HepG2 (cell line): ENCODE results near the gene TP63. TPM values are rescaled to one million over a fixed set of nuclear protein-coding genes. Genes with fewer than 3 reads are reported as not detected.

ENCODE experiments used
- ATAC-seq: fragments of 200-7000 bp; cut with Tn5 transposase; 3 replicates; pipeline ENCODE4 v1.9.1; 2020; ENCODE audit warnings: mild to moderate bottlenecking, moderate library complexity
- BruUV-seq: library from RNA; stranded (reverse); fragments of 400-500 nt; replicated peaks from 2 replicates; lab custom pipeline; 2021; lab: Mats Ljungman, UMichigan
- CTCF ChIA-PET: fragments of 300-600 bp; formaldehyde crosslinking; extraction: SDS; loops from one replicate; lab custom pipeline; 2021; ENCODE audit warnings: low total read pairs, inconsistent platforms, low intra/inter-chr PET ratio; lab: Yijun Ruan, JAX
- POLR2A ChIA-PET: fragments of 350-600 bp; sonication (Branson Sonifier 250); formaldehyde crosslinking; loops from one replicate; lab custom pipeline; 2020; ENCODE audit warnings: antibody characterized with exemption, inconsistent platforms; lab: Yijun Ruan, JAX
- DNase-seq: peaks from one replicate; pipeline ENCODE4 v3.0.0-alpha.2; 2015; ENCODE audit warnings: low spot score
- FAIRE-seq: peaks from 3 replicates; lab custom pipeline; 2011; peaks lifted over from hg19 to GRCh38; lab: Jason Lieb, UNC
- H2AFZ ChIP-seq: one replicate; pipeline ENCODE4 v1.6.1; 2011; ENCODE audit warnings: low read length, inconsistent platforms
- H3K27ac ChIP-seq: fragments of 300-600 bp; 3 replicates; pipeline ENCODE4 v1.8.0; 2011; ENCODE audit warnings: mixed run types, mild to moderate bottlenecking, mixed read lengths, low read length, inconsistent platforms; ENCODE audit not compliant: insufficient read depth; ENCODE audit errors: extremely low read length
- H3K27me3 ChIP-seq, 2 experiments: fragments of 200-600 bp in 1 of 2; 2 replicates in 1 of 2; 3 replicates in 1 of 2; pipeline versions ENCODE4 v1.6.0 to v1.8.0; 2011; ENCODE audit warnings: low read length in 2 of 2, mild to moderate bottlenecking in 2 of 2, moderate library complexity in 2 of 2, inconsistent platforms in 1 of 2; ENCODE audit not compliant: insufficient read depth in 2 of 2, control insufficient read depth in 1 of 2
- H3K36me3 ChIP-seq, 2 experiments: fragments of 200-600 bp in 1 of 2; replicated peaks in 1 of 2; 2 replicates in 1 of 2; 3 replicates in 1 of 2; pipeline versions ENCODE4 v1.5.1 to v1.8.0; 2011; ENCODE audit warnings: low read length in 2 of 2, inconsistent platforms in 1 of 2; ENCODE audit not compliant: insufficient read depth in 2 of 2, control insufficient read depth in 1 of 2
- H3K4me1 ChIP-seq: 2 replicates; pipeline ENCODE4 v1.5.1; 2012; ENCODE audit warnings: low read length, inconsistent platforms; ENCODE audit not compliant: insufficient read depth
- H3K4me2 ChIP-seq: 2 replicates; pipeline ENCODE4 v1.6.0; 2011; ENCODE audit warnings: low read depth, low read length, inconsistent platforms
- H3K4me3 ChIP-seq, 3 experiments: fragments of 200-600 bp in 1 of 3; sonication (generic), shearing (Covaris generic) in 1 of 3; replicated peaks in 1 of 3; 2 replicates each; pipeline ENCODE4 v1.5.1; 2011 to 2016; ENCODE audit warnings: low read length in 3 of 3, inconsistent platforms in 2 of 3, low read depth in 2 of 3, mild to moderate bottlenecking in 2 of 3, control low read depth in 1 of 3, mixed read lengths in 1 of 3; ENCODE audit not compliant: insufficient read depth in 1 of 3
- H3K79me2 ChIP-seq: one replicate; pipeline ENCODE4 v1.6.1; 2011; ENCODE audit warnings: low read length, inconsistent platforms; ENCODE audit not compliant: insufficient read depth
- H3K9ac ChIP-seq: 2 replicates; pipeline ENCODE4 v1.6.0; 2011; ENCODE audit warnings: mild to moderate bottlenecking, low read depth, low read length, inconsistent platforms; ENCODE audit not compliant: insufficient read depth
- H3K9me3 ChIP-seq: 2 replicates; pipeline ENCODE4 v1.5.1; 2012; ENCODE audit warnings: mild to moderate bottlenecking, low read length
- H4K20me1 ChIP-seq: 2 replicates; pipeline ENCODE4 v1.6.0; 2011; ENCODE audit warnings: inconsistent platforms, mild to moderate bottlenecking, low read length, moderate library complexity; ENCODE audit not compliant: insufficient read depth
- AFF4 ChIP-seq: sonication (generic); formaldehyde crosslinking; IDR thresholded peaks from 2 replicates; pipeline ENCODE4 v1.4.0; 2020; ENCODE audit warnings: missing genetic modification reagents
- CREBL2 ChIP-seq: sonication (generic); formaldehyde crosslinking; IDR thresholded peaks from 2 replicates; pipeline ENCODE4 v1.8.1; 2023; ENCODE audit warnings: missing genetic modification reagents, mild to moderate bottlenecking, borderline replicate concordance
- HIVEP1 ChIP-seq: sonication (generic); formaldehyde crosslinking; IDR thresholded peaks from 2 replicates; pipeline ENCODE4 v1.4.0; 2020; ENCODE audit warnings: mild to moderate bottlenecking, missing genetic modification reagents
- HOXA9 ChIP-seq: sonication (generic); formaldehyde crosslinking; IDR thresholded peaks from 2 replicates; pipeline ENCODE4 v1.8.1; 2022; ENCODE audit warnings: missing genetic modification reagents, mild to moderate bottlenecking, moderate library complexity, borderline replicate concordance
- KLF16 ChIP-seq, 2 experiments: sonication (generic) in 1 of 2; formaldehyde crosslinking in 1 of 2; IDR thresholded peaks; 2 replicates each; pipeline versions ENCODE4 v1.6.1 to v1.8.0; 2016 to 2023; ENCODE audit warnings: missing genetic modification reagents in 2 of 2, missing compliant biosample characterization in 1 of 2
- SCMH1 ChIP-seq: sonication (generic); formaldehyde crosslinking; IDR thresholded peaks from 2 replicates; pipeline ENCODE4 v1.9.0; 2021; ENCODE audit warnings: missing genetic modification reagents, mild to moderate bottlenecking, borderline replicate concordance
- SETDB1 ChIP-seq: sonication (generic); formaldehyde crosslinking; IDR thresholded peaks from 2 replicates; pipeline ENCODE4 v1.5.1; 2020; ENCODE audit warnings: missing genetic modification reagents, mild to moderate bottlenecking, borderline replicate concordance
- SMAD3 ChIP-seq: sonication (generic); formaldehyde crosslinking; IDR thresholded peaks from 2 replicates; pipeline ENCODE4 v1.4.0; 2020; ENCODE audit warnings: missing genetic modification reagents
- SRSF1 ChIP-seq: fragments of 200-400 bp; formaldehyde crosslinking; optimal IDR thresholded peaks from 2 replicates; pipeline ENCODE3; 2017; ENCODE audit warnings: mild to moderate bottlenecking, low read depth, low read length, moderate library complexity
- ZBTB14 ChIP-seq: sonication (generic); formaldehyde crosslinking; IDR thresholded peaks from 2 replicates; pipeline ENCODE4 v1.4.0; 2020; ENCODE audit warnings: missing genetic modification reagents
- ZIK1 ChIP-seq: sonication (generic); formaldehyde crosslinking; IDR thresholded peaks from 2 replicates; pipeline ENCODE4 v1.5.0; 2020; ENCODE audit warnings: mild to moderate bottlenecking, low read depth, missing genetic modification reagents, borderline replicate concordance
- ZNF124 ChIP-seq: sonication (generic); formaldehyde crosslinking; IDR thresholded peaks from 2 replicates; pipeline ENCODE4 v1.4.0; 2020; ENCODE audit warnings: missing genetic modification reagents
- ZNF24 ChIP-seq: fragments of 450-650 bp; IDR thresholded peaks from 2 replicates; pipeline ENCODE4 v1.6.1; 2017; ENCODE audit warnings: antibody characterized with exemption, mild to moderate bottlenecking
- ZNF468 ChIP-seq: sonication (generic); formaldehyde crosslinking; IDR thresholded peaks from 2 replicates; pipeline ENCODE4 v1.8.0; 2022; ENCODE audit warnings: mild to moderate bottlenecking, moderate library complexity, missing genetic modification reagents
- ZNF558 ChIP-seq: sonication (generic); formaldehyde crosslinking; IDR thresholded peaks from 2 replicates; pipeline ENCODE4 v1.9.0; 2022; ENCODE audit warnings: mild to moderate bottlenecking, missing genetic modification reagents, borderline replicate concordance
- ZNF639 ChIP-seq: conservative IDR thresholded peaks from 2 replicates; pipeline ENCODE4 v1.6.1; 2018; ENCODE audit warnings: missing genetic modification reagents
- ZNF710 ChIP-seq: sonication (generic); formaldehyde crosslinking; IDR thresholded peaks from 2 replicates; pipeline ENCODE4 v1.5.0; 2020; ENCODE audit warnings: mild to moderate bottlenecking, missing genetic modification reagents, borderline replicate concordance
- WGBS: methylation state at CpG from one replicate; pipeline ENCODE4 v1.1.6; 2017; ENCODE audit warnings: low lambda C conversion rate; 5-methylcytosine and 5-hydroxymethylcytosine counted together
- in situ Hi-C: cut with HindIII; loops from 2 replicates; pipeline ENCODE4 v1.10.0; 2017; ENCODE audit warnings: low pct_unique_long_range_greater_than_20kb; ENCODE audit not compliant: extremely low pct_ligation_motif_present
- intact Hi-C: fragments of 100-400 bp; cut with micrococcal nuclease; formaldehyde crosslinking; loops from one replicate; pipeline ENCODE4 v1.10.0; 2022; ENCODE audit not compliant: unreplicated experiment
- polyA plus RNA-seq, 8 experiments: library from polyadenylated mRNA; depleted of rRNA in 3 of 8; stranded (reverse) in 7 of 8; unstranded in 1 of 8; fragments of >200 nt; fragmentation: Illumina TruSeq in 4 of 8; extraction: Trizol in 4 of 8; gene quantifications; 2 replicates each; pipeline versions ENCODE4 v1.2.1 to v1.2.3, GENCODE V29; 2011 to 2016; ENCODE audit warnings: low read depth in 4 of 8, missing spikeins in 1 of 8, mixed read lengths in 1 of 8; ENCODE audit not compliant: insufficient read depth in 1 of 8
- total RNA-seq, 5 experiments: library from RNA; depleted of rRNA; stranded (reverse); fragments of >200 nt; fragmentation: Illumina TruSeq; extraction: Trizol; gene quantifications; 2 replicates each; pipeline ENCODE4 v1.2.3, GENCODE V29; 2016; ENCODE audit warnings: low read depth in 1 of 5

The TP63 gene
- total and polyA plus RNA-seq, 2 of the 13 experiments (the other 11 are each of a cell fraction or from before 2014, with no cell fraction given) = not detected

GRCh38 chr3:189718215-189718614, 87.0 kb downstream of the TP63 start:
- FAIRE-seq (no peak), ATAC-seq (no peak), DNase-seq (no peak)
- Histone ChIP-seq H3K4me3 (no peak overlapping the region), H3K9ac (no peak overlapping the region), H3K9me3 (no peaks in the 10 kb centered on the region), H4K20me1 (no peaks in the 10 kb centered on the region), H3K4me1 (no peaks in the 10 kb centered on the region), H3K4me2 (no peak overlapping the region), H3K36me3 (no peaks in the 10 kb centered on the region), H3K27ac (no peak overlapping the region), H3K27me3 (no peaks in the 10 kb centered on the region), H2AFZ (no peak overlapping the region), H3K79me2 (no peaks in the 10 kb centered on the region)
- ChIA-PET CTCF (no interaction called here), POLR2A (no interaction called here)
- in situ Hi-C loops = no loop called here
- WGBS = 11% methylated on average over 4 of the region's 4 CpGs
- BruUV-seq = no TSS peak
- intact Hi-C loops = no loop called here
- TF ChIP-seq ZBTB14 (CRISPR knock-in tag) (no peak), SCMH1 (no peak), ZNF468 (CRISPR knock-in tag) (no peak), AFF4 (no peak), ZNF24 (no peak), SETDB1 (CRISPR knock-in tag) (no peak), CREBL2 (CRISPR knock-in tag) (no peak), ZNF558 (no peak), SMAD3 (CRISPR knock-in tag) (no peak), SRSF1 (no peak), HIVEP1 (no peak), HOXA9 (no peak), ZNF710 (no peak), ZNF124 (no peak), KLF16 (CRISPR knock-in tag; IDR thresholded peaks at IDR 0.05) (no peak), ZNF639 (CRISPR knock-in tag) (no peak), ZIK1 (no peak)
